HG03039 (cell line): ENCODE data around the gene AP2A1.

Experiments used
- ATAC-seq: cut with Tn5 transposase; IDR thresholded peaks from one replicate; pipeline ENCODE4 v1.9.1; 2021; ENCODE audit warnings: mild to moderate bottlenecking, moderate library complexity; ENCODE audit not compliant: unreplicated experiment

The AP2A1 gene

GRCh38 chr19:49837009-49837310 is 70.2 kb downstream of the AP2A1 start:
- no peak for ATAC-seq

DNA sequence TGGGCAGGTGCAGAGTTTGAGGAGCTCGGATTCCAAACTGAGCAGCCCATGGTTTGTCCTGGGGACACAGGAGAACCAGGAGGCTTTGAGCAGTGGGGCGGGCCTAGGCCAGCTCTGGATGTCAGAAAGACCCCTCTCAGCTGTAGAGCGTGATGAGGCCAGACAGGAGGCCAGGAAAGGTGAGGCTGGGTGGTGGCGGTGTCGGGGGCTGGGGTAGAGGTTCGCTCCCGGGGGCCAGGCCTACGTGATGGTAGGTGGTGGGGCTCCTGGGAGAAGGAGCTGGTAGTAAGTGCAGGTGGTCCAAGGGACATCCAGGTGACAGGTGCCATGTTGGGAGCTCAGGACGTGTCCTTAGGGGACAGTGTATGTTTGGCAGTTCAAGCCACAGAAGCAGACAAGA is 70.6 kb downstream of the AP2A1 start:
- no peak for ATAC-seq

- ATAC-seq, result no peak
These were observed 72.2 kb downstream of the AP2A1 start for GRCh38 chr19:49838885-49839588.

- no peak for ATAC-seq
These were observed 72.9 kb downstream of the AP2A1 start for GRCh38 chr19:49839713-49840112.

- ATAC-seq, result no peak
These were observed 73.5 kb downstream of the AP2A1 start for GRCh38 chr19:49840321-49840720.

- no peak for ATAC-seq
These were observed 74.0 kb downstream of the AP2A1 start for GRCh38 chr19:49840736-49841249.

GRCh38 chr19:49843265-49843664 is 76.5 kb downstream of the AP2A1 start:
- no peak for ATAC-seq

DNA sequence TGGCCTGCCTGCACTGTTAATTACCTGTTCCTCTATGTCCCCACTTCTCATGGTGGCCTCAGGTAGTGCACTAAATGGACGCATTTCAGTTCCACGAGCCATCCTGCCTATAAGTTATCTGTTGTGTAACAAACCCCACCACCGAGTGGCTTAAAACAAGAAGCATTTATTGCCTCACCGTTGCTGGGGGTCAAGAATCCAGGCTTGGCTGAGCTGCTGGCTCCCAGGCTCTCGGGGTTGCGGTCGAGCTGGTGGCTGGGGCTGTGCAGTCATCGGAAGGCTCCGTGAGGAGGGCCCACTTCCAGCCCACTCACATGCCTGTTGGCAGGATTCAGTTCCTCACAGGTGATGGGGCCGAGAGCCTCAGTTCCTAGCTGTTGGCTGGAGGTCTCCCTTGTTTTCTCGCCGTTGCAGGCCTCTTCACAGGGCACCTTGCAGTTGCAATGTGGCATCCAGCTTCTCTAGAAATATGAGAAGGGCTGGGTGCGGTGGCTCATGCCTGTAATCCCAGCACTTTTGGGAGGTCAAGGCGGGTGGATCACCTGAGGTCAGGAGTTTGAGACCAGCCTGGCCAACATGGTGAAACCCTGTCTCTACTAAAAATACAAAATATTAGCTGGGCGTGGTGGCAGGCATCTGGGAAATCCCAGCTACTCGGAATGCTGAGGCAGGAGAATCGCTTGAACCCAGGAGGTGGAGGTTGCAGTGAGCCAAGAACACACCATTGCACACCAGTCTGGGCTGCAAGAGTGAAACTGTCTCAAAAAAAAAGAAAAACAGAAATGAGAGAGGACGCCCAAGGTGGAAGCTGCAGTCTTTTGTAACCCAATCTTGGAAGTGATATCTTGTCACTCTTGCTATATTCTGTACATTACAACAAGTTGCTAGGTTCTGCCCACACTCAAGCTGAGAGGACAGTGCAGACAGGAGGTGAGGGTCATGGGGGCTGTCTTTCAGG is 77.6 kb downstream of the AP2A1 start:
- no peak for ATAC-seq

GRCh38 chr19:49845414-49845813 is 78.6 kb downstream of the AP2A1 start:
- ATAC-seq, result no peak

DNA sequence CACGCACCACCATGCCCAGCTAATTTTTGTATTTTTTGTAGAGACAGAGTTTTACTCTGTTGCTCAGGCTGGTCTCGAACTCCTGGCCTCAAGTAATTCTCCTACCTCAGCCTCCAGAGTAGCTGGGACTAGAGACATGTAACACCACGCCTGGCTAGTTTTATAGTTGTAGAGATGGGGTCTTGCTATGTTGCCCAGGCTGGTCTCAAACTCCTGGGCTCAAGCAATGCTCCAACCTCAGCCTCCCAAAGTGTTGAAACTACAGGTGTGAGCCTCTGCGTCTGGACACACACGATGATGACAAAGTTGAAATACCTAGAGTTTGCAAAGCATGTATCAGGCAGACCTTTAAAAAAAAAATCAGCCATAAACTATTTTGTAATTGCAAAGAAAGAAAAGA is 79.6 kb downstream of the AP2A1 start:
- ATAC-seq, result no peak

GRCh38 chr19:49847731-49848696 is 81.2 kb downstream of the AP2A1 start:
- no peak for ATAC-seq

DNA sequence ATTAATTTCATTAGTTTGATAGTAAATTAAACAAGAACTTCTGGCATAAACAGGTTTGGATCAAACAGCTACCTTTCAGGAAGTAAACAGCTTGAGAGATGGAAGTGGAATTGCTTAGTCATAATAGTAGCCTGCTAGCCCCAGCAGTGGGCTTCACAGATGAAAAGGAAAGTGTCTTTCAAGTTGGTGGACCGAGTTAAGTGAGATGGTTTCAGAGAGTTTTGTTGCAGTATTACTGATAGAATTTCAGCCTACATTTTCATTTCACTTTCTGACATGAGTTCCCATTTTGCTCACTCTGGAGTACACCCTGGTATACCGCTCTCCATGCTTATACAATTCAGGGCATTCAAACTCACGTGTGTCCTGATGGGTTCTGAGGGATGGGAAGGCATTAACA is 82.1 kb downstream of the AP2A1 start:
- ATAC-seq, result no peak

DNA sequence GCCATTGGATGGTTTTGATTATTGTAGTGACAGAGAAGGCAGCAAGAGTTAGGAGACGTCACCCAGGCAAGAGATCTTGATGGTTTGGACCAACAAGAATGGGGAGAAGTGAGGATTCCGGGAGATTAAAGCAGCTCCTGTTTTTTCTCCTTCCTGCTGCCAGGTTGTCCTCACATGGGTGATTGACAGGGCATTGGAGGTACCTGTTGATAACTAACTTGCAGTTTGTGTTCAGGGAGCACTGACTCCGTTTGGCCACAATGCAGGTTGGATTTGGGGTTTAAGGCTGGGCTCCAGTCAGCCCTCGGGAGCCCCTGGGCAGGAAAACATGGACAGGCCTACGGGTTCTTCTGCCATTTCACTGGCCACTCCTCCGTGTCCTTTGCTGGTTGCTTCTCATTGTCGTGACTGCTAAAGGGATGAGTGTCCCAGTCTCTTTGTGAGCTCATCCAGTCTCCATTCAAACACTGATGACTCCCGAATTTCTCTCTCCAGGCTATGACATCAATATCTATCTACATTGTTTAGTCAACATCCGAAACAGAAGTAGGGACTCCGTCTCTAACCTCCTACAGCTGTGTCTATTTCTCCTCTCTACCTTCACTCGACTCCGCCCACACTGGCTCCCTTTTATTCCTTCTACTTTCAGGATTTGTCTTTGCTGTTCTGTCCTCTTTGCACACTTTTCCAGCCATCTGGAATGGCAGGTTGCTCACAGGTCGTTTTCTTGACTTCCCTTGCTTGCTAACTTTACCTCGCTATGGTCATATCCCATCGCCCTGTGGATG is 82.8 kb downstream of the AP2A1 start:
- no peak for ATAC-seq

GRCh38 chr19:49850221-49850486 is 83.4 kb downstream of the AP2A1 start:
- ATAC-seq, result no peak

DNA sequence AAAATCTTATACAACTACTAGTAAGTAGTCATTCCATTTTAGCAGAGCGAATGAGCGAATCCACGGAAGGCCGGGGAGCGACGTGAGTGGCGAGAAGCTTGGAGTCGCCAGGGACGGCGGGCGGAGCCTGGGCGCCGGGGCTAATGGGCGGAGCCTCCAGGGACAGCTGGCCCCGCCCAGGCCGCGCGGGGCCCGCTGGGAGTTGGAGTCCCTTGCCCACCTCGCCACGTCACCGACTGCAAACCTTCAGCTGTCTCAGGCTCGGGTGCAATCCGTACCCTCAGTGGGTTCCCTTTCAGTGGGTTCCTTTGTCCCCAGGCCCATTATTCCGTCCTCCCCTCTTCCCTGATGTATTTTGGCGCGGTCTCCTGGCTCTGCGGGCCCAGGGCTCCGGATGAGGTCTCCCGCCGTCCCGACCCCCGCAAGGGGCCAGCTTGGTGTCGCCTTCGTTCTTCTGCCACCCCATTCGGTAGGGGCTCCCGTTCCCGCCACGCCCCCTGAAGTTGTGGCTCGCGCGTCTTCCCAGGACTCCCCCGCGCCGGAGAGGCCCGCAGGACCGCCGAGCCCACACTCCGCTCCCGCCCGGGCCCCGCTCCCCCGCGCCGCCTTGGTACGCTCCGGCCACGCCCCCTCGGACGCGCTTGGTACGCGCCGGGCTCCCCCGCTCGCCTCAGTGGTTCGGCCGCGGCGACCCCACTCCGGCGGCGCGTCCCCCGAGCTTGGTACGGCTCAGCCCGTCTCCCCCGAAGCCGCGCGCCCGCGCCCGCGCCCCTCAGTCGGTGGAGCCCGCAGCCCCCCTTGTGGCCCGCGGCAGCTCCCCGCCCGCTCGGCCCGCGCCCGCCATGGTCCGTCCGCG is 83.9 kb downstream of the AP2A1 start, which contains the start of gene PTOV1:
Gene PTOV1, plus strand, starts transcription at position 673 of the 856 bp plus-strand sequence.
- ATAC-seq, result peak; percentile 65

DNA sequence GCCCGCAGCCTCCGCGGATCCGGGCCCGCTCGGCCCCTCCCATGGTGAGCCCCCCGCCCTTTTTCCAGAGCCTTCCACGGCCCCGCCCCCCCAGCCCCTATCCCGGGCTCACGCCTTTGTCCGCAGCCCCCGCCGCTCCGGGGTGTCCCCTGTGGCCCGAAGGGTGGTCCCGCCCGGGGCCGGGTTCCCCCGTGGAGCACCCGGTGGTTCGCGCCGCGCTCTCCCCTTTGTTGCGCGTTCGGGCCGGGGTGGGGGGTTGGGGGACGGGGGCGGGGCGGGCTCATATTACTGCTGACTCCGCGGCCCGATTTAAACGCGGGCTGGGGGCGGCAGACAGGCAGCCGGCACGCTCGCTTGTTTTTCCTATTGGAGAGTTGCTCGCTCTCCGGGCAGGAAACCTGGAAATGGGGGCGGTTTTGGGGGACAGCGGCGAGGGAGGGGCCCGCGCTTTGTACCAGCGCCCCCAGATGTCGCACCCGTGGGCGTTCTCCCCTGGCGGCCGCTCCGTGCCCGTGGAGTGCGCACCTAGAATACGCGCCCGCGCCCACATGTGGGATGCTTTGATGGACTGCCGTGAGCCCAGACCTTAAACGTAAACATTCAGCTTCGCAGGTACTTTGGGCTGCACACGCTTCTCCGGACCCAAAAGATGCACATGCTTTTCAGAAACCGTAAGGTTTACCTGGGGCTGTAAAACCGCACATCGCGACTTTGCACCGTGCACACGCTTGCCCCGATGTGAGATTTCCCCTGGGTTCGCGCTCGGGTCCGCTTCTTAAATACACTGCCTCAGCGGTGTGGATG is 84.9 kb downstream of the AP2A1 start:
- ATAC-seq, result peak; percentile 7

GRCh38 chr19:49852631-49853126 is 85.9 kb downstream of the AP2A1 start:
- no peak for ATAC-seq

- ATAC-seq, result no peak
These were observed 87.1 kb downstream of the AP2A1 start for GRCh38 chr19:49853852-49854377.
